Activated CD4-positive, CD25-positive, alpha-beta regulatory T cell treated with anti-CD3 and anti-CD28 coated beads, Interleukin-2, amount 50 U/mL, for 24 hours (primary cell): ENCODE results near the gene CHD2.

Experiments used
- ATAC-seq, 2 donors: fragments of 150-1000 bp; cut with Tn5 transposase; one replicate each; pipeline ENCODE4 v1.10.0; 2021; ENCODE audit warnings: mild to moderate bottlenecking in 1 of 2, moderate library complexity in 1 of 2

CHD2 gene

GRCh38 chr15:92932946-92933649 is 33.0 kb downstream of the CHD2 start:
- ATAC-seq: no peak

- no peak for ATAC-seq
Measured at GRCh38 chr15:92933831-92934230, 33.7 kb downstream of the CHD2 start.

GRCh38 chr15:92934716-92935115 is 34.6 kb downstream of the CHD2 start:
- ATAC-seq: no peak

- no peak for ATAC-seq
Measured at GRCh38 chr15:92936138-92936537, 36.0 kb downstream of the CHD2 start.

- no peak for ATAC-seq
Measured at GRCh38 chr15:92936693-92937092, 36.6 kb downstream of the CHD2 start.

GRCh38 chr15:92937901-92938300 is 37.8 kb downstream of the CHD2 start:
- ATAC-seq: no peak

- ATAC-seq: no peak
Measured at GRCh38 chr15:92938387-92938786, 38.3 kb downstream of the CHD2 start.

GRCh38 chr15:92941668-92942067 is 41.5 kb downstream of the CHD2 start:
- peak; percentile 44 to 71 for ATAC-seq

GRCh38 chr15:92942706-92943105 is 42.6 kb downstream of the CHD2 start:
- ATAC-seq: no peak

- ATAC-seq: no peak
Measured at GRCh38 chr15:92943581-92943980, 43.5 kb downstream of the CHD2 start.

- no peak for ATAC-seq
Measured at GRCh38 chr15:92944946-92945521, 44.9 kb downstream of the CHD2 start.

GRCh38 chr15:92947071-92947730 is 47.1 kb downstream of the CHD2 start:
- no peak for ATAC-seq

- no peak for ATAC-seq
Measured at GRCh38 chr15:92949604-92950249, 49.6 kb downstream of the CHD2 start.

- ATAC-seq: no peak
Measured at GRCh38 chr15:92951800-92952457, 51.8 kb downstream of the CHD2 start.

- ATAC-seq: no peak
Measured at GRCh38 chr15:92952458-92952850, 52.3 kb downstream of the CHD2 start.

GRCh38 chr15:92953566-92953965 is 53.4 kb downstream of the CHD2 start:
- no peak for ATAC-seq

- no peak for ATAC-seq
Measured at GRCh38 chr15:92954002-92954401, 53.9 kb downstream of the CHD2 start.

GRCh38 chr15:92954578-92954977 is 54.5 kb downstream of the CHD2 start:
- no peak for ATAC-seq

GRCh38 chr15:92955706-92956105 is 55.6 kb downstream of the CHD2 start:
- no peak for ATAC-seq

GRCh38 chr15:92958105-92958504 is 58.0 kb downstream of the CHD2 start:
- peak; percentile 97 to 98 for ATAC-seq

GRCh38 chr15:92959219-92959618 is 59.1 kb downstream of the CHD2 start:
- ATAC-seq: no peak

GRCh38 chr15:92960996-92961681 is 61.0 kb downstream of the CHD2 start:
- ATAC-seq: no peak

GRCh38 chr15:92962914-92963313 is 62.8 kb downstream of the CHD2 start:
- no peak for ATAC-seq
